ENCODE measurements around the gene SPINK8. TPM values are rescaled to one million over a fixed set of nuclear protein-coding genes. Genes with fewer than 3 reads are reported as not detected.

Gene SPINK8
- total RNA-seq, 4 donors from 2014 or later: not detected

DNA sequence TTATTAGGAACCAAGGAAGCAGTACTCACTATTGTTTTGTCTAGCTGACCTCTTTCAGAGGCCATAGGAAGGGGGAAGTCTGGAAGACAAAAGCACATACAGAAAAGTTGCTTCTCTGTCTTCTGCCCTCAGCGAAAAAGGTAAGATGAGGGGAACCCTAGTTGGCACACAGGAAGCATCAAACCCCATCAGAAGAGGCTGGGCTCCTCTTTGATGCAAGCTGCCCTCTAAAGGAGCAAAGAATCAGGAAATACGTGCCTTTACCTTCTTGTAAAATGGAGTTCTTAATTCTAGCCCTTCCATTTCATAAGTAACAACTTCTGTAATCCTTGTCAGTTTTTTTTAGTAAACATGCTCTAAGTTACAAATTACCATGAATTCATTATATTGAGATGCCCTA is 12.5 kb downstream of the SPINK8 start:
- intact Hi-C loops (cut with DNase I): no loop called here
- 67 to 70% methylated on average over 2 of the region's 2 CpGs for WGBS, 2 donors

DNA sequence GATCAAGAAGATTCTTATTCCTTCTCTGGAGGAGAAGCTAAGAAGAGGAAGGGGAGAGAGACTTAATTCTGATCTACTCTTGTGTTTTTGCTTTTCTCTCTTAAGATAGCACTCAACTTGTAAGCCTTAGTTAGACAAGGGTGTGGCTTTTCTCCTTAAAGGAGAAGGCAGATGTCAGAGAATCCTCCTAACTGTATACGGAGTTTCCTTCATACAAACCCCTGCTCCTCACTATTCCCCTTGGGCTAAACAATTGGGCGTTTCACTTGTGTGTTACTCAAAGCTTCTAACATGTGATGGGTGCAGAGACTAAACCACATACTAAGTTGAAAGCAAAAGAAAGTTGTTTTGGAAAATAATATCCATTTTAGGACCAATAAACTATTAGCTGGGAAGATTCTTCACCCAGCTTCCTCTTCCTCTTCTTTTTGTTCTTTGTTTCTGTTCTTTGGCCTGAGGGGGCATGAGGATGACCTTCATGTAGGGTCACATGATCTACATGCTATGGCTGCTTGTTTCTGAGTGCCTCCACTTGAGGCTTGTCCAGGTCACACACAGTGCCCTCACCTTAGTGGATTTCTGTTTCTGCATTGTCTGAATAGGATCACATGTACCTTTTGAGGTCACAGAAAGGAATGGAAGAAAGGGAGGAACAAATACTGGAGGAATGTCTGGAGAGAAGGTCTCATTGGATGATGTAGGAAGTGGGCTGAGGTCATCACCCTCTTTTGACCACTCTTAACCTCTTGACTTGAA is 14.6 kb downstream of the SPINK8 start:
- no peak for DNase-seq
- Histone ChIP-seq H3K27ac (no peak overlapping the region), H3K27me3 (no peaks in the 10 kb centered on the region), H3K4me3 (replicated peaks in 1 of 3) (no peak overlapping the region), H3K9me3 (no peaks in the 10 kb centered on the region), H3K36me3 (no peaks in the 10 kb centered on the region), H3K4me1 (no peaks in the 10 kb centered on the region)
- 76 to 77% methylated on average over 2 of the region's 2 CpGs for WGBS, 2 donors
- intact Hi-C loops (cut with DNase I): no loop called here
- TF ChIP-seq, protein P1, sequence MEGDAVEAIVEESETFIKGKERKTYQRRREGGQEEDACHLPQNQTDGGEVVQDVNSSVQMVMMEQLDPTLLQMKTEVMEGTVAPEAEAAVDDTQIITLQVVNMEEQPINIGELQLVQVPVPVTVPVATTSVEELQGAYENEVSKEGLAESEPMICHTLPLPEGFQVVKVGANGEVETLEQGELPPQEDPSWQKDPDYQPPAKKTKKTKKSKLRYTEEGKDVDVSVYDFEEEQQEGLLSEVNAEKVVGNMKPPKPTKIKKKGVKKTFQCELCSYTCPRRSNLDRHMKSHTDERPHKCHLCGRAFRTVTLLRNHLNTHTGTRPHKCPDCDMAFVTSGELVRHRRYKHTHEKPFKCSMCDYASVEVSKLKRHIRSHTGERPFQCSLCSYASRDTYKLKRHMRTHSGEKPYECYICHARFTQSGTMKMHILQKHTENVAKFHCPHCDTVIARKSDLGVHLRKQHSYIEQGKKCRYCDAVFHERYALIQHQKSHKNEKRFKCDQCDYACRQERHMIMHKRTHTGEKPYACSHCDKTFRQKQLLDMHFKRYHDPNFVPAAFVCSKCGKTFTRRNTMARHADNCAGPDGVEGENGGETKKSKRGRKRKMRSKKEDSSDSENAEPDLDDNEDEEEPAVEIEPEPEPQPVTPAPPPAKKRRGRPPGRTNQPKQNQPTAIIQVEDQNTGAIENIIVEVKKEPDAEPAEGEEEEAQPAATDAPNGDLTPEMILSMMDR (IDR thresholded peaks at IDR 0.05): no peak

More for the DNA sequence above, 12.5 kb downstream of the SPINK8 start:
- Histone ChIP-seq H3K9me3 (no peaks in the 10 kb centered on the region), H3K4me1 (no peaks in the 10 kb centered on the region), H3K27ac (no peak overlapping the region), H3K27me3 (no peaks in the 10 kb centered on the region), H3K4me3 (replicated peaks in 1 of 3) (no peak overlapping the region), H3K36me3 (no peaks in the 10 kb centered on the region)
- DNase-seq: no peak
- TF ChIP-seq POLR2A (IDR thresholded peaks at IDR 0.05): no peak
- TF ChIP-seq, protein P1 (IDR thresholded peaks at IDR 0.05): no peak

- intact Hi-C loops (cut with DNase I): no loop called here
- Histone ChIP-seq H3K27me3 (no peaks in the 10 kb centered on the region), H3K36me3 (no peaks in the 10 kb centered on the region), H3K4me1 (no peaks in the 10 kb centered on the region), H3K9me3 (no peaks in the 10 kb centered on the region), H3K4me3 (replicated peaks in 1 of 3) (no peak overlapping the region), H3K27ac (no peak overlapping the region)
- no peak for TF ChIP-seq POLR2A (IDR thresholded peaks at IDR 0.05)
- TF ChIP-seq, protein P1 (IDR thresholded peaks at IDR 0.05): no peak
- DNase-seq: no peak
These were observed 18.9 kb downstream of the SPINK8 start for GRCh38 chr3:48314542-48314941.

DNA sequence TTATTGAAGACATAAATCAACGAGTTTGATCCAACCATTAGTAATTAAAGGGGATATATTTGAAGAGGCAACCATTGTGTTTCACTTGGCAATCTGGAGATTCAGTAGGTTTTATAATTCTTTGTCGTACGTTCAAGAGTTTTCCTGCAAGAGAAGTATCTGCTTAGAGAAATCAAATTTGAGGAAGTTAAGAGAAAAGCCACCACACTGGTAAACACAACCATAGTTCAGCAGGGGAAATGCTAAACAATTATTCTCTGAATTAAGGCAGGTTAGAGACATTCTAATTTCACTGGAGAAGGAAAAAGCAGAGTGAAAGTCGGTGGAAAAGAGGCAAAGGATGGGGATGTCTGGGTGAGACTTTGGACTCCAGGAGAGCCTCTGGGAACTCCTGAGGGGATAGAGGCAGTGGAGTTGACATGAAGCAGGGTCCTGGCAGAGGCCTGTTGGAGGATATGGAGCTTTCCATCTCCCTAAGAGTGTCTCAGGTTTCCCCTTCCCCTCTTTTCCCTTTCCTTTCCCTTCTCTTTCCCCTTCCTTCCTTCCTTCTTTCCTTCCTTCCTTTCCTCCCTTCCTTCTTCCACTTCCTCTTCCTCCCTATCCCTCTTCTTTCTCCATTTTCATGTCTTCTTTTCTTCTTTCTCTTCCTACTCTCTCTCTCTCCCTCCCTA is 26.5 kb downstream of the SPINK8 start:
- 59 to 63% methylated on average over 4 of the region's 4 CpGs for WGBS, 2 donors
- DNase-seq: no peak

More for the DNA sequence above, 26.5 kb downstream of the SPINK8 start:
- Histone ChIP-seq H3K9me3 (no peaks in the 10 kb centered on the region), H3K27ac (no peak overlapping the region), H3K27me3 (no peaks in the 10 kb centered on the region), H3K4me1 (peaks cover 4 to 5% of the 10 kb centered on the region in 2 donors), H3K36me3 (no peaks in the 10 kb centered on the region), H3K4me3 (replicated peaks in 1 of 3) (no peak overlapping the region)
- TF ChIP-seq, protein P1 (IDR thresholded peaks at IDR 0.05): no peak
- no peak for TF ChIP-seq POLR2A (IDR thresholded peaks at IDR 0.05)
- intact Hi-C loops (cut with DNase I): no loop called here
